SU-DHL-6 (cell line): ENCODE results near the gene CENPE.

Source experiments
- H2AFZ ChIP-seq: fragments of 200-600 bp; sonication (generic); 2 replicates; pipeline ENCODE4 v1.6.1; 2014; ENCODE audit warnings: low read depth, mild to moderate bottlenecking, moderate library complexity, mixed read lengths, antibody characterized with exemption, low read length; ENCODE audit not compliant: severe bottlenecking
- H3F3A ChIP-seq: fragments of 200-600 bp; shearing (Covaris generic); 2 replicates; pipeline ENCODE4 v1.6.0; 2016; ENCODE audit warnings: antibody characterized with exemption, mild to moderate bottlenecking; ENCODE audit not compliant: insufficient read depth
- H3K27ac ChIP-seq: fragments of 200-600 bp; sonication (generic); 2 replicates; pipeline ENCODE4 v1.5.1; 2016; ENCODE audit warnings: low read depth, mild to moderate bottlenecking, low read length, moderate library complexity, mixed read lengths
- H3K27me3 ChIP-seq: fragments of 200-600 bp; sonication (generic), shearing (Covaris generic); 2 replicates; pipeline ENCODE4 v1.6.0; 2014; ENCODE audit warnings: mild to moderate bottlenecking, low read length
- H3K36me3 ChIP-seq: fragments of 200-600 bp; sonication (generic); 2 replicates; pipeline ENCODE4 v1.6.1; 2014; ENCODE audit warnings: mild to moderate bottlenecking, low read length, mixed read lengths
- H3K4me2 ChIP-seq: fragments of 300-600, 200-600 bp; shearing (Covaris generic), sonication (generic); 2 replicates; pipeline ENCODE4 v1.6.0; 2014; ENCODE audit warnings: low read length, low read depth, mild to moderate bottlenecking; ENCODE audit not compliant: poor library complexity, severe bottlenecking
- H3K4me3 ChIP-seq: fragments of 200-600 bp; sonication (generic); 2 replicates; pipeline ENCODE4 v1.5.1; 2014; ENCODE audit warnings: antibody characterized with exemption, low read length, mild to moderate bottlenecking, mixed read lengths; ENCODE audit not compliant: insufficient read depth, poor library complexity, severe bottlenecking
- H3K79me2 ChIP-seq: fragments of 200-600 bp; sonication (generic); 2 replicates; pipeline ENCODE4 v1.6.1; 2014; ENCODE audit warnings: mild to moderate bottlenecking, low read length, moderate library complexity; ENCODE audit not compliant: insufficient read depth
- H3K9ac ChIP-seq: fragments of 200-600 bp; sonication (generic); 2 replicates; pipeline ENCODE4 v1.7.0; 2014; ENCODE audit warnings: mild to moderate bottlenecking, low read length
- H3K9me2 ChIP-seq: fragments of 200-600 bp; sonication (generic); replicated peaks from 2 replicates; pipeline ENCODE4 v1.6.1; 2014; ENCODE audit warnings: low read length; ENCODE audit not compliant: insufficient read depth
- H3K9me3 ChIP-seq: fragments of 200-600 bp; sonication (generic); 2 replicates; pipeline ENCODE4 v1.6.1; 2014; ENCODE audit warnings: low read length, mixed read lengths; ENCODE audit not compliant: insufficient read depth
- H4K20me1 ChIP-seq: fragments of 200-600 bp; sonication (generic); 2 replicates; pipeline ENCODE4 v1.6.1; 2014; ENCODE audit warnings: low read depth, mild to moderate bottlenecking, antibody characterized with exemption, low read length, moderate library complexity, mixed read lengths
- CTCF ChIP-seq: fragments of 200-600 bp; sonication (generic); IDR thresholded peaks from one replicate; pipeline ENCODE4 v1.5.1; 2017; ENCODE audit warnings: antibody characterized with exemption, mild to moderate bottlenecking, low read length, moderate library complexity; ENCODE audit not compliant: insufficient read depth, poor library complexity, severe bottlenecking
- EZH2phosphoT487 ChIP-seq: fragments of 200-600 bp; sonication (generic), shearing (Covaris generic); conservative IDR thresholded peaks from 2 replicates; pipeline ENCODE4 v1.6.1; 2018; ENCODE audit warnings: mild to moderate bottlenecking, antibody characterized with exemption, low read length, moderate library complexity, mixed read lengths

Gene CENPE

DNA sequence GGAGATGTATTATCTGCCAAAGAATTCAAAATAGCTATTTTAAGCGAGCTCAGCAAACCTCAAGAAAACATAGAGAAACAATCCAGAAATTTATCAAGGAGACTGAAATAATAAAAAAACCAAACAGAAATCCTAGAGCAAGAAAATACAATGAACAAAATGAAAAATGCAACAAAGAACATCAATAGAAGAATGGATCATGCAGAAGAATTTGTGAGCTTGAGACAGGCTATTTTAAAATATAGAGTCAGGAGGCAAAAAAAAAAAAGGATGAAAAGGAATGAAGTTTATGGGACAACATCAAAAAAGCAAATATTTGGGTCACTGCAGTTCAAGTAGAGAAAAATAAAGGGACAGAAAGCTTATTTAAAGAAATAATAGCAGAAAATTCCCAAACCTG, 29.1 kb downstream of the CENPE start:
- Histone ChIP-seq H3K36me3 (peaks cover 21% of the 10 kb centered on the region; the same call in 1 of the 2 replicates), H3K4me2 (no peak overlapping the region), H3K27me3 (no peaks in the 10 kb centered on the region), H4K20me1 (no peaks in the 10 kb centered on the region), H3F3A (no peaks in the 10 kb centered on the region; the same call in 1 of the 2 replicates), H3K4me3 (no peak overlapping the region), H3K9me3 (no peaks in the 10 kb centered on the region), H3K27ac (no peak overlapping the region), H2AFZ (no peak overlapping the region), H3K9me2 (no peaks in the 10 kb centered on the region), H3K79me2 (no peaks in the 10 kb centered on the region), H3K9ac (no peak overlapping the region)
- no peak for TF ChIP-seq EZH2phosphoT487
- no peak for TF ChIP-seq CTCF

- Histone ChIP-seq H4K20me1 (no peaks in the 10 kb centered on the region), H3K4me2 (no peak overlapping the region), H3K79me2 (no peaks in the 10 kb centered on the region), H3K9me2 (no peaks in the 10 kb centered on the region), H3K9ac (no peak overlapping the region), H3K9me3 (no peaks in the 10 kb centered on the region), H3K27ac (no peak overlapping the region), H3K36me3 (peaks cover 20% of the 10 kb centered on the region; the same call in 1 of the 2 replicates), H3F3A (no peaks in the 10 kb centered on the region; the same call in 1 of the 2 replicates), H3K4me3 (no peak overlapping the region), H3K27me3 (no peaks in the 10 kb centered on the region), H2AFZ (no peak overlapping the region)
- TF ChIP-seq EZH2phosphoT487 (no peak), CTCF (no peak)
Observed at GRCh38 chr4:103162176-103162575, 36.0 kb downstream of the CENPE start.

DNA sequence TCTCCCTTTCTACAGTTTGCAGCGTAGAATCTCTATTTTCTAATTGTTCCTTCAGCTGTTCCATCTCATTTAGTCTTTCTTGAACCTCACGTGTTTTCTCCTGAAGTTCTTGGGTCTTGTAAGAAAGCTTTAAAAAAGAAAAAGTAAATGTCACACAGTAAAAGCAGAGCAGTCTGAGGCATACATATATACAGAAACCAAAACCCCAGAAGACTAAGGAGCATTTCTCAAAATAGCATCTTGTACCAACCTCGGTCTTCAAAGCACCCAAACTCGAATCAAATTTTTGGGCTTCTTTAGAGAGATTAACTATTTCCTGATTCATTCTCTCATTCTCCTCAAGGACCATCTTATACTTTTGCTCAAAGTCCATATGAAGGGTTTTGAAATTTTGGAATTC, 39.4 kb downstream of the CENPE start:
- TF ChIP-seq EZH2phosphoT487 (no peak), CTCF (no peak)
- H3K4me3 ChIP-seq, result no peak overlapping the region
- no peaks in the 10 kb centered on the region for H3K79me2 ChIP-seq
- H2AFZ ChIP-seq, result no peak overlapping the region
- H3F3A ChIP-seq, result no peaks in the 10 kb centered on the region
- no peaks in the 10 kb centered on the region for H3K27me3 ChIP-seq
- no peaks in the 10 kb centered on the region for H3K9me2 ChIP-seq
- no peaks in the 10 kb centered on the region for H4K20me1 ChIP-seq
- no peak overlapping the region for H3K4me2 ChIP-seq
- no peaks in the 10 kb centered on the region for H3K9me3 ChIP-seq
- H3K36me3 ChIP-seq, result peaks cover 29% of the 10 kb centered on the region; the same call in 1 of the 2 replicates
- no peak overlapping the region for H3K9ac ChIP-seq
- no peak overlapping the region for H3K27ac ChIP-seq
